Head of caudate nucleus (tissue), 42 donors: ENCODE data around the gene CBFA2T3.

Experiments used
- DNase-seq, 42 donors: peaks; one replicate each; pipeline versions ENCODE4 v3.0.0 to v3.0.0-alpha.2; 2020 to 2021; ENCODE audit warnings: mixed read lengths in 7 of 42
- intact Hi-C: fragments of 100-400 bp; cut with DNase I; formaldehyde crosslinking; loops from one replicate; pipeline ENCODE4 v1.15.0; 2022

Gene CBFA2T3

DNA sequence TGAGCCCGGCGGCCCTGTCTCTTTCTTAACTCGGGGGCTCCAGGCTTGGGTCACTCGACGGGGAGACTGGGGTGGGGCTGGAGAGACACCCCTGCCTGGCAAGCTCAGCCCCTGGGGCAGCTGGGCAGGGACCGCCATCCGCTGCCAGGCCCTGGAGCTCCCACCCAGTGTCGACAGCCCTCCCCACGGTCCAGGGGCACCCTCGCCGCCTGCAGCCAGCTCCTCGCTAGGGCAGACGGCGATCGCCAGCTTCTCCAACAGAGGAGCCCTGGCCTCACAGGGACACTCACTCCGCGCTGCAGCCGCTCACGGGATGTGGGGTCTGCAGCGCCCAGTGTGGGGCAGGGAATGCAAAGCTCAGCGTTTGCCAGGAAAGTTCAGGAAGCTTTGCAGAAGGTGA lies 149.3 kb downstream of the CBFA2T3 start:
- intact Hi-C loops = no loop called here
- DNase-seq = no peak

- intact Hi-C loops = no loop called here
- peak in 34 of 42 donors; percentile 27 to 89 (median 64) for DNase-seq
These were observed 150.8 kb downstream of the CBFA2T3 start for GRCh38 chr16:88826070-88826840.

DNA sequence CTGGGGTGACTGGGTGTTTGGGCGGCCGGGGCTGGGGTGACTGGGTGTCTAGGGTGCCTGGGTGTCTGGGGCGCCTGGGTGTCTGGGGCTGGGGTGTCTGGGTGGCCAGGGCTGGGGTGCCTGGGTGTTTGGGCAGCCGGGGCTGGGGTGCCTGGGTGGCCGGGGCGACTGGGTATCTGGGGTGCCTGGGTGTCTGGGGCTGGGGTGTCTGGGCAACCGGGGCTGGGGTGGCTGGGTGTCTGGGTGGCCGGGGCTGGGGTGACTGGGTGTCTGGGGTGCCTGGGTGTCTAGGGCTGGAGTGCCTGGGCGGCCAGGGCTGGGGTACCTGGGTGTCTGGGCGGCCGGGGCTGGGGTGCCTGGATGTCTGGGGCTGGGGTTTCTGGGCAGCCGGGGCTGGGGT lies 151.9 kb downstream of the CBFA2T3 start:
- intact Hi-C loops = no loop called here
- DNase-seq = no peak
